ENCODE results near the gene PPP1R3D.

GRCh38 chr20:59954718-59955117 is 14.6 kb upstream of the PPP1R3D start:
- TF ChIP-seq FOXP4 (CRISPR knock-in tag; IDR thresholded peaks at IDR 0.05) = no peak
- TF ChIP-seq ZHX2 (IDR thresholded peaks at IDR 0.05; ENCODE audit: low read depth) = no peak
- TF ChIP-seq ZHX2 (CRISPR knock-in tag; IDR thresholded peaks at IDR 0.05; ENCODE audit: borderline replicate concordance) = no peak
- no peak for TF ChIP-seq RORA (CRISPR knock-in tag; IDR thresholded peaks at IDR 0.05)
- TF ChIP-seq KLF15 (CRISPR knock-in tag; IDR thresholded peaks at IDR 0.05; ENCODE audit: borderline replicate concordance) = no peak
- no peak for TF ChIP-seq ZNF333 (CRISPR knock-in tag; IDR thresholded peaks at IDR 0.05; ENCODE audit: borderline replicate concordance)
- TF ChIP-seq ZC3H13 (CRISPR knock-in tag; IDR thresholded peaks at IDR 0.05) = no peak
- no peak for TF ChIP-seq EZH2 (conservative IDR thresholded peaks at IDR 0.05; ENCODE audit: low read depth, low read length)

Data from HepG2 (cell line).